Panc1 (cell line): ENCODE measurements around the gene PRKAG2. TPM values are rescaled to one million over a fixed set of nuclear protein-coding genes. Genes with fewer than 3 reads are reported as not detected.

Source experiments
- ATAC-seq: fragments of 200-7000 bp; cut with Tn5 transposase; 2 replicates; pipeline ENCODE4 v1.9.1; 2020; ENCODE audit warnings: mild to moderate bottlenecking, moderate library complexity
- BruUV-seq: library from RNA; stranded (reverse); fragments of 400-500 nt; replicated peaks from 2 replicates; lab custom pipeline; 2021; lab: Mats Ljungman, UMichigan
- CTCF ChIA-PET: fragments of 300-600 bp; sonication (Branson Sonifier 250); formaldehyde crosslinking; loops from one replicate; lab custom pipeline; 2022; ENCODE audit warnings: antibody characterized with exemption; lab: Charles Lee
- POLR2A ChIA-PET: fragments of 300-600 bp; sonication (Branson Sonifier 250); formaldehyde crosslinking; loops from one replicate; lab custom pipeline; 2022; ENCODE audit warnings: antibody characterized with exemption; lab: Charles Lee
- DNase-seq: peaks from one replicate; pipeline ENCODE4 v3.0.0-alpha.2; 2010; ENCODE audit warnings: low read depth, low spot score
- H3K27ac ChIP-seq: 2 replicates; pipeline ENCODE4 v1.5.1; 2011; ENCODE audit warnings: mild to moderate bottlenecking, low read length, inconsistent platforms
- H3K27me3 ChIP-seq: fragments of 200-500 bp; sonication (Bioruptor generic); 2 replicates; pipeline ENCODE4 v1.6.0; 2014; ENCODE audit warnings: low read length, inconsistent platforms; ENCODE audit not compliant: control insufficient read depth, insufficient read depth
- H3K36me3 ChIP-seq: fragments of 200-500 bp; sonication (Bioruptor generic); 2 replicates; pipeline ENCODE4 v1.5.1; 2014; ENCODE audit warnings: inconsistent platforms, mild to moderate bottlenecking, low read length, moderate library complexity; ENCODE audit not compliant: control insufficient read depth, insufficient read depth
- H3K4me1 ChIP-seq: 2 replicates; pipeline ENCODE4 v1.5.1; 2011; ENCODE audit warnings: inconsistent platforms, mild to moderate bottlenecking, low read length, moderate library complexity; ENCODE audit not compliant: control insufficient read depth, insufficient read depth
- H3K4me3 ChIP-seq, 2 experiments: 2 replicates each; pipeline ENCODE4 v1.5.1; 2011 to 2012; ENCODE audit warnings: low read depth in 2 of 2, low read length in 2 of 2, mild to moderate bottlenecking in 2 of 2, inconsistent platforms in 1 of 2, moderate library complexity in 1 of 2
- H3K9me3 ChIP-seq: fragments of 200-500 bp; sonication (Bioruptor generic); 2 replicates; pipeline ENCODE4 v1.5.1; 2014; ENCODE audit warnings: low read depth, mild to moderate bottlenecking, inconsistent platforms, low read length, moderate library complexity; ENCODE audit not compliant: control insufficient read depth, insufficient read depth
- CTCF ChIP-seq: fragments of 450-650 bp; IDR thresholded peaks from 2 replicates; pipeline ENCODE4 v1.5.1; 2017; ENCODE audit warnings: mild to moderate bottlenecking
- POLR2AphosphoS5 ChIP-seq: IDR thresholded peaks from 2 replicates; pipeline ENCODE4 v1.6.1; 2012; ENCODE audit warnings: mild to moderate bottlenecking, low read depth, low read length, moderate library complexity
- REST ChIP-seq, 2 experiments: IDR thresholded peaks; 2 replicates each; pipeline ENCODE4 v1.6.1; 2011 to 2012; ENCODE audit warnings: low read depth in 2 of 2, control low read depth in 1 of 2, low read length in 1 of 2, mild to moderate bottlenecking in 1 of 2, moderate library complexity in 1 of 2; ENCODE audit not compliant: insufficient read depth in 1 of 2
- SIN3A ChIP-seq: IDR thresholded peaks from 2 replicates; pipeline ENCODE4 v1.6.1; 2012; ENCODE audit warnings: low read depth, mild to moderate bottlenecking, low read length, moderate library complexity, borderline replicate concordance; ENCODE audit not compliant: insufficient read depth
- TCF7L2 ChIP-seq: IDR thresholded peaks from 2 replicates; pipeline ENCODE4 v1.6.1; 2011; ENCODE audit warnings: mild to moderate bottlenecking, low read depth, low read length, inconsistent platforms
- in situ Hi-C: cut with HindIII; loops from 2 replicates; pipeline ENCODE4 v1.10.0; 2016; ENCODE audit warnings: low sequenced_read_pairs, low pct_unique_long_range_greater_than_20kb
- intact Hi-C: fragments of 100-400 bp; cut with micrococcal nuclease; formaldehyde crosslinking; loops from one replicate; pipeline ENCODE4 v1.10.0; 2022; ENCODE audit not compliant: unreplicated experiment
- total RNA-seq: library from RNA; stranded (reverse); gene quantifications from one replicate; pipeline ENCODE4 v1.2.1, GENCODE V29; 2021; ENCODE audit not compliant: unreplicated experiment

Gene PRKAG2
- total RNA-seq, 1 experiment from 2014 or later, result 71.6 TPM

GRCh38 chr7:151642746-151643145, 234.2 kb downstream of the PRKAG2 start:
- Histone ChIP-seq H3K27ac (no peak overlapping the region), H3K9me3 (peaks cover 10% of the 10 kb centered on the region; the same call in 1 of the 2 replicates), H3K4me3 (no peak overlapping the region), H3K4me1 (0 out of 2 replicates have a peak, but pooled peaks cover 5% of the 10 kb centered on the region), H3K27me3 (no peaks in the 10 kb centered on the region), H3K36me3 (no peaks in the 10 kb centered on the region)
- in situ Hi-C loops (no loop called here), intact Hi-C loops (no loop called here)
- TF ChIP-seq SIN3A (no peak), REST (IDR thresholded peaks at IDR 0.05; ENCODE audit: insufficient read depth in 1 of 2, low read depth in 2 of 2, low read length in 1 of 2) (no peak), CTCF (no peak), TCF7L2 (no peak), POLR2AphosphoS5 (no peak)
- POLR2A ChIA-PET, result no interaction called here
- DNase-seq, result no peak
- CTCF ChIA-PET, result no interaction called here
- ATAC-seq, result no peak
- no TSS peak for BruUV-seq

- CTCF ChIA-PET, result interaction anchor here (0.6 to 0.7 kb wide), 2 partner anchors 9 to 42 kb away, joined by 3 to 4 read pairs; no protein-coding TSS in a partner anchor
- TF ChIP-seq POLR2AphosphoS5 (no peak), SIN3A (no peak), REST (IDR thresholded peaks at IDR 0.05; ENCODE audit: insufficient read depth in 1 of 2, low read depth in 2 of 2, low read length in 1 of 2) (no peak), TCF7L2 (no peak), CTCF (no peak)
- Histone ChIP-seq H3K36me3 (no peaks in the 10 kb centered on the region), H3K27me3 (no peaks in the 10 kb centered on the region), H3K9me3 (peaks cover 10% of the 10 kb centered on the region; the same call in 1 of the 2 replicates), H3K27ac (no peak overlapping the region), H3K4me1 (0 out of 2 replicates have a peak, but pooled peaks cover 5% of the 10 kb centered on the region), H3K4me3 (no peak overlapping the region)
- in situ Hi-C loops, result no loop called here
- ATAC-seq (no peak), DNase-seq (no peak)
- intact Hi-C loops, result no loop called here
- no TSS peak for BruUV-seq
- POLR2A ChIA-PET, result interaction anchor here (0.6 to 0.7 kb wide), 3 partner anchors 23 to 49 kb away, joined by 3 to 16 read pairs (median 16); no protein-coding TSS in a partner anchor
These were observed 235.3 kb downstream of the PRKAG2 start for GRCh38 chr7:151641587-151641986.
